GM18526 (cell line): ENCODE data around the gene HHAT.

Experiments
- POLR2A ChIP-seq: IDR thresholded peaks from 3 replicates; pipeline ENCODE4 v1.6.1; 2011; ENCODE audit not compliant: insufficient read length; ENCODE audit errors: extremely low read depth

Gene HHAT

GRCh38 chr1:210396541-210396940 lies 67.8 kb downstream of the HHAT start:
- TF ChIP-seq POLR2A: no peak

- no peak for TF ChIP-seq POLR2A
Observed at GRCh38 chr1:210397252-210397651, 68.5 kb downstream of the HHAT start.

GRCh38 chr1:210397681-210398080 lies 69.0 kb downstream of the HHAT start:
- no peak for TF ChIP-seq POLR2A

- no peak for TF ChIP-seq POLR2A
Observed at GRCh38 chr1:210398466-210398865, 69.8 kb downstream of the HHAT start.

GRCh38 chr1:210400043-210400840 lies 71.5 kb downstream of the HHAT start:
- no peak for TF ChIP-seq POLR2A

GRCh38 chr1:210402560-210402959 lies 73.9 kb downstream of the HHAT start:
- TF ChIP-seq POLR2A: no peak

GRCh38 chr1:210405316-210405715 lies 76.6 kb downstream of the HHAT start:
- no peak for TF ChIP-seq POLR2A

GRCh38 chr1:210407207-210407886 lies 78.6 kb downstream of the HHAT start:
- TF ChIP-seq POLR2A: no peak

- TF ChIP-seq POLR2A: no peak
Observed at GRCh38 chr1:210407887-210408252, 79.2 kb downstream of the HHAT start.

GRCh38 chr1:210412240-210412639 lies 83.5 kb downstream of the HHAT start:
- TF ChIP-seq POLR2A: no peak

GRCh38 chr1:210413951-210414350 lies 85.2 kb downstream of the HHAT start:
- no peak for TF ChIP-seq POLR2A

- no peak for TF ChIP-seq POLR2A
Observed at GRCh38 chr1:210415846-210416448, 87.2 kb downstream of the HHAT start.

- TF ChIP-seq POLR2A: no peak
Observed at GRCh38 chr1:210416681-210417080, 88.0 kb downstream of the HHAT start.

- no peak for TF ChIP-seq POLR2A
Observed at GRCh38 chr1:210417881-210418280, 89.2 kb downstream of the HHAT start.

- no peak for TF ChIP-seq POLR2A
Observed at GRCh38 chr1:210418863-210419650, 90.4 kb downstream of the HHAT start.
